Fibroblast of skin of right biceps (primary cell): Measurements from ENCODE around the gene PARD3.
"Not testable (repeated sequence)": the region's sequence is repeated elsewhere in the genome, so short reads cannot be mapped to it uniquely, and the experiment has no call there.

Source experiments
- DNase-seq: peaks from one replicate; pipeline ENCODE4 v3.0.0-alpha.2; 2013

The PARD3 gene

DNA sequence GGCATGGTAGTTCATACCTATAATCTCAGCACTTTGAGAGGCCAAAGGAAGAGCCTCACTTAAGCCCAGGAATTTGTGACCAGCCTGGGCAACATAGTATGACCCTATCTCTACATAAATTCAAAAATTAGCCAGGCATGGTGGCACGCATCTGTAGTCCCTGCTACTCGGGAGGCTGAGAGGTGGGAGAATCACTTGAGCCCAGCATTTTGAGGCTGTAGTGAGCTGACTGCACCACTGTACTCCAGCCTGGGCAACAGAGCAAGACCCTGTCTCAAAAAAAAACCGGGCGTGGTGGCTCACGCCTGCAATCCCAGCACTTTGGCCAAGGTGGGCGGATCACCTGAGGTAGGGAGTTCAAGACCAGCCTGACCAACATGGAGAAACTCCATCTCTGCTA lies 19.8 kb downstream of the PARD3 start:
- DNase-seq = no peak

DNA sequence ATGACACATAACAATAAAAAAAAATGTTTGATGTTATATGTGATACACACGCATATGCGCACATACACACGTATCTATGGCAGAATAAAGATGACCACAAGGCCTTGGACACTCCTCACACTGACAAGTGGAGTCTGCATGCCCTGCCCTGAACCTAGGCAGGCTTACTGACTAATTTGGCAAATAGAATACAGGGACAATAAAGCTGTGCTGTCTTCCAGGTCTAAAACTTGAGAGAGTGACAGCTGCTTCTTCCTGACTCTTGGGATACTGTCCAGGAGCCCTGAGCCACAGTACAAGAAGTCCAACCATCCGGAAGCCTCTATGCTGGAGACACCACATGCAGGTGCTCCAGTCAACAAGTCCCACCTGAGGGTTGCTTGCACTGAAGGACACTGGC lies 20.3 kb downstream of the PARD3 start:
- DNase-seq = no peak

DNA sequence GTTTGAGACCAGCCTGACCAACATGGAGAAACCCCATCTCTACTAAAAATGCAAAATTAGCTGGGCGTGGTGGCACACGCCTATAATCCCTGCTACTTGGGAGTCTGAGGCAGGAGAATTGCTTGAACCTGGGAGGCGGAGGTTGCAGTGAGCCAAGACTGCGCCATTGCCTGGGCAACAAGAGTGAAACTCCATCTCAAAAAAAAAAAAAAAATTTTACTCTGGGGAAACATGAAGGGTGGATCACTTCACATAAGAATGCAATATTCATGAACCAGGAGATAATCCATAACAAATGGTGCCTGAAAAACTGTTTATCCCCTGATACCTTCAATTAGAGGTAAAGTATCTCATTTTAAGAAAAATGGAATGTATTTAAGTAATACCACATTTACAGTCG lies 21.5 kb downstream of the PARD3 start:
- not testable (repeated sequence) for DNase-seq

DNA sequence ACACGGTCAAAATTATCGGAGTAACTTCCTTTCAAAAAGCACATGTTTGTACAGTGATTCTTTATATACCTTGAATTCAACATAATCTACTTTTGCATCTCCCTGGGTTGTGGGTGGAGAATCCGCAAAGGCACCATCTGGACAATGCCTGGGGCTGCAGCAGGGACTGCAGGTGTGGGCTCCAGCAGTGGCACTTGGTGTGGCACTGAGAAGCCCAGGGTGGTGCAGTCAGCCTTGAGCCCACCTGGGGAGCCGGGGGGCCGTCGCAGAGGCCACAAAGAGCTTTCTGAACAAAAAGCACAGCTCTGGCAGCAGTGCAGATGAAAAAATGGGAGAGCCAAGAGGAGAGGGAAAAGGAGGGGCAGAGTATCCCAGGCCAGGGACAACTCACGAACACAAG lies 22.2 kb downstream of the PARD3 start:
- DNase-seq = no peak

DNA sequence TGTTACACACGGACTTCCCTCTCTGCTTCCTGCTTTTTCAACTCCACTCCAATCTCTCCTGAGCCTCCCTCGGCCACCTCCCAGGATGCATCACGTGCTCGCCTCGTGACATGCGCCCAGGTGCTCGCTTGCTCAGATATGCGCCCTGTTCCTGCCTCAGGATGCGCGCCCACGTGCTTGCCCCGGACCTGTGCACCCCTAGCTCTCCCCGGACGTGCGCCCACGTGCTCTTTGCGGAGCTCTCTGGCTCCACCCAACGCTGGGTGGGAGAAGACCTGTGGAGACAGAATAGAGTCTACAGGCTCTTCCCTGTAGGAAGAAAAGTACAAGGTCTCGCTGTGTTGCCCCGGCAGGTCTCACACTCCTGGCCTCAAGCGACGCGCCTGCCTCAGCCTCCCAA lies 23.1 kb downstream of the PARD3 start:
- DNase-seq = no peak

DNA sequence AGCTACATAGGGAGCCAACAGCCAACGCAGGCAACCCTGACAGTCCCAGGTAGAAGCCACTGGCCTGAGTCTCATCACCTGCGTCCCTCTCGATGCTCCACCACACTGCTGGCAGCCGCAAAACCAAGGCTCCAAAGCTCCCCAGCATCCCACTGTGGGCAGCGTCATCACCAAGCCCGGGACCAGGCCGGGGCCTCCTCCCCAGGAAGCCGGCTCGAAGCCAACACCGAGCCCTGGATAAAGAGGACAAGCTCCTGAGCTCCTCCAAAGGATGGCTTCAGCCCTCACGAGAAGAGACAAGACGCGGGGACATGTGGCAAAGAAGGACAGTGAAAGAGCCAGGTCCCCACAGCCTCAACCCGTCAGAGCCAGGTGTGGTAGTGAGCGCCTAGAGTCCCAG lies 23.9 kb downstream of the PARD3 start:
- no peak for DNase-seq

DNA sequence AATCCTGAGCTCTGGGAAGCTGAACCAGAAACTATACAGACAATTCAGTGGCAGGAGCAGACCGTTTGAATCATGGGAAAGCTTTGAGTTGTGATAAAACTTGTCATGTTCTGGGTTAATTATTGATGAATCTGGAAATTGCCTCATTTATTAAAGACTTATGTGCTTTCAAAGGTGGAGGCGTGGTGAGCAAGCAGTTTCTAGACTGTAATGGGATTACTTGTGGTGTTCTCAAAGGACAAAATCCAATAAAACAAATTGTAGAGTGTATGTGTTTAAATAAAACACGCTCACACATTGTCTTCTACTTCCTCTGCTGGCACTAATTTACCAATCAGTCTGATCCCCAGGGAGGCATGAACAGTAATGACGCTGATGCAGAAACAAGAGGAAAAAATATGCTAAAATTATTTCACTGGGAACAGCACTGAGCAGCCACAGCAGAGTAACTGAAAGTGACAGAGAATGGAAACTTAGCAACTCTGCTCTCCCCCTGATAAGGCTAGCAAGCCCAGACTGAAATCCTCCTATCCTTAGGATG lies 25.1 kb downstream of the PARD3 start:
- DNase-seq = peak; percentile 25

DNA sequence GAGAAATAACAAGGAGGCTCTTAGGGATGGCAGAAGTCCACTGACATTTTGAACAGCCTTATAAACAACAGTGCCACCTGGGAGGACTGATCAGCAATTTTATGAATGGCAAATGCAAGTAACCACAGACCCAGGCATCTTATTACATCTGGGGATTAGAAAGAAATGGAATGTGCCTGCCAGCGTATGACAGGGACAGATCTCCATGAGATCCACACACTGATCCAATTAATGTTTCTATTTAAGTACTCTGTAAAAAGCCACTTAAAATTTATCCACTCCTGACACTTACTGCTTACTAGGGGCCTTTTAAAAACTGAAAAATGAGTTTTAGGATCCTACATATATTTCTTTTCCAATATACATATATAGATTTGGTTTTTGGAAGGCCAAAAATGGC lies 28.6 kb downstream of the PARD3 start:
- peak; percentile 72 for DNase-seq

DNA sequence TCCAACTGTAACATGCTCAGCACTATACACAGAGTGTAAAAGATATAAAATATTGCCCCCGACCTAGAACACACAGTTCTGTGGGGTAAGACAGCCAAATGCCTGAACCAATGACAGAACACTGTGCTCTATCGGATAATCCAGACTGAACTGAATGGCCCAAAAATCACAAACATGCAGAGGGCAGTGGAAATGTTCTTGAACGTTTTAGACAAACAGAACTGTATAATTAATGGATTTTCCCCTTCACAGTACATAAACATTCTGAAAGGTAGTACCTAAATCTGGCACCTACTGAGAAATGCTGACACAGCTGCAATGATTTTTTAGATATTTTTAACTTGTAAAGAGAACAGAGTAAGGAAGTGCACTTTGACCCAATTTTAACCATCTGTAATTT lies 33.4 kb downstream of the PARD3 start:
- no peak for DNase-seq

DNA sequence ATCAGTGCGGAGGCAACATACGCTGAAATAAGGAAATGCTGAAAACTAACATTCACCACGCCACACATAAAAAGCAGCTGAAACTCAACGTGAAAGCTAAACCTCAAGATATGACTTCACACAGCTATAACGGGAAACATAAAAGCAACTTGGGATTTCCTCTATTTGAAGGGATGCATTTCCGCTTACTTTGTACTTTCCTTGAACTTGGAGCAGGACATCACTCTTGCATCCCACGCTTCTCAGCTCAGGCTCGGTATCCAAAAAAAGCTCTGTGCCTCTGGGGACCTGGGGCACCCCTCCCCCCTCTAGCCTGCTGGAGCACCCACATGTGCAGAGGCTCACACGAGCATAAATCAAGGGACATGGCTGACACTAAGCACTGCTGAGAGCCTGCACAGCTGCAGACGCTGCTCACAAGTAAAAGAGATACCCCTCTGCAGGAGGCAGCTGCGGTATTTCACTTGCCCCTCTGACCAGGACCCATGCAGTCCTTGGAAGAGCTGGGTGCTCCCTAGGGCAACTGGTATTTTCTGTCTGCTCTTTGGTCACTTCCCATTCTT lies 34.2 kb downstream of the PARD3 start:
- peak; percentile 71 for DNase-seq

DNA sequence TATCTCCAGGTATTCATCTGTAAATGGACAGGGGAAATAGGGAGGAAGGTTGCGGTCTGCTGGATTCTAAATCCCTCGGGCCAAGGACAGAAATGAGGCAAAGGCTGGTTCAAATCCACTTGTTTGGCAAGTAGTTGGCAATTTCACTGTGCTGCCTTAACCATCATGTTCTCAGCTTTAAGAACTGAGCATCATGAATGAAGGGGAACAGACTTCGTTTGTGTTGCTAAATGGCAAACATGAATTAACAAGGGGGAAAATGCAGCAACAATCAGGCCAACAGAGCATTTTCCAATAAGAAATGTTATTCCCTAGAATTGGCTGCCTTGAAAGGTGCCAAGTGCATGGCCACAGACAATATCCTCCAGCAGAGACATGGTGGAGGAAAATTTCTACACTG lies 36.9 kb downstream of the PARD3 start:
- no peak for DNase-seq

DNA sequence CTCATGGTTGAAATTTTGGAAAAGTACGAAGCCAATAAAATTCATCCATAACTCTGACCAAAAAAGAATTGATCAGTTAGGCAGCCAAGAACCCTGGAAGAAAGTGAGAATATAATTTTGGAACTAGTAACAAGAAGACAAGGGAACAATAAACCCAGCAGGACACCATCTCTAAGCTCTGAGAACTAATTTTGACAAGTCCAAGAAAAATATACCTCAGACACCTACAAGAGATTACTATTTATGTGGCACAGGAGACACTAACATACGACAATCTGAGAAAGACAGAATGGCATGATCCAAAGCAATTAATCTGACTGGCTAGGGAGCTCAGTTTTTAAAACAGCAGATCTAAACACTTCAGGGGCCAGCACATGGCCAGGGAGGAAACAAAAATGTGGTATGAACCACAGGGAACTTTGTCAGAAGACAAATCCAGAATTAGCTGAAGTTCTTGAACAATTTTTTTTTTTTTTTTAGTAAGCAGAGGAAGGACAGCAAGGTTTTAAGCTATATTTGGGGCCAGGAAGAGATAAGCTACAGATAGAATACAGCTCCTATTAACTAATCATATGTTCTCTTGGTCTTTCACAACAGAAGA lies 38.9 kb downstream of the PARD3 start:
- DNase-seq = no peak

DNA sequence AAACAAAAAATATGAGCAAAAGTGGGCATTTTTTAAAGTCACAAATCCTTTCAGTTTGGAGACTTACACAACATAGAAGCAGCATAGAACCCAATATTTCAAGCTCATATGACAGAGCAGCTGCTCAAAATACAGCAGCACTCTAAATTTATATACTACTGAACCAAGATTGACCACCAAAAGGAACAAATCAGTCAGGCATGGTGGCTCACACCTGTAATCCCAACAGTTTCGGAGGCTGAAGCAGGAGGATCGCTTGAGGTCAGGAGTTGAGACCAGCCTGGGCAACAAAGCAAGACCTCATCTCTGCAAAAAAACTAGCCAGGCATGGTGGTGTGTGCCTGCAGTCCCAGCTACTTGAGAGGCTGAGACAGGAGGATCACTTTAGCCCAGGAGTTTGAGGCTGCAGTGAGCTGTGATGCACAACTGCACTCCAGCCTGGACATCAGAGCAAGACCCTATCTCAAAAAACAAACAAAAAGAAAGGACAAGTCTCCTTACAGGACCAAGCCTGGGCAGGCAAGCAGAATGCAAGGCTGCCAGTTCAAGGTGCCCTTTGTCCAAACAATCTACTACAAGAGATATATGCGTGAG lies 40.0 kb downstream of the PARD3 start:
- DNase-seq = no peak

DNA sequence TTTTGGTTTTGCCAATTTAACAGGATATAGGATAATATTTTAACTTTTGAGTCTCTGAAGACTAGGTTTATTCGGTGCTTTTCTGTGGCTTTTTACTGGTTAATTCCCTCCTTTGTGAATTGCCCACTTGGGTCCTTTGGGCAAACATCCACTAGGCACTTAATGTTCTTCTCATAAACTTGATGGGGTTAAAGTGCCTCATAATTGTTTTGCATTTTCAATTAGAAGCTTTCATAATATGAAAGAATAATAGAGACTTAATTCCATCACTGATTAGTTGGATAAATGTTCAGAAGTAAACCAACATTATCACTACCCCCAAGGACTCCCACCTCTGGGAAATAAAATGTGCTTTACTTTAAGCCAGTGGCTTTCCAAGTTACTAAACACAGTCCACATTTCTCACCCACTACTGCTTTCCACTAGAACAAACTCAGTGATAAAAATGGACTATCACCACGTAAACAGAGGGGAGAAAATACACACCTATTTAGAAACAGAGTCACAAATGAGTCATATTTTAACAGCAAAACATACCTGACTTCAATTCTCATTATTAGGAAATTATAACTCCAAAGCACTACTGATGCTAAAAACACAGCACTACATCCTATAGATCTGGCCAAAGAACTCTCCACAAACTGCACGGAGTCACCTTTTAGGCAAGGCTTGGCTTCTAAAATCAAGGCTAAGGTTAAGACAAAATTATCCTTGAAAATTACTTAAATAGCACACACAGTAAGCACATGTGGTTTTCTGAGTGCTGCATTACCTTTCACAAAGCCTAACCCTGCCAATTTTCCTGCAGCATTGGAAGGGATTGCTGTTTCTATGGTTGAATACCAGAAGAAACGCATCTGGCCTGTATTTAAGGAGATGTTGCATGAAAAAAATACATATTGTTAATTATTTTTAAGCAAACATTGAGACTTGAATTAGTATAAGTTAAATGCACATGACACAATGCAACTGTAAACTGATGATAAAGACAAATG lies 41.2 kb downstream of the PARD3 start:
- no peak for DNase-seq

DNA sequence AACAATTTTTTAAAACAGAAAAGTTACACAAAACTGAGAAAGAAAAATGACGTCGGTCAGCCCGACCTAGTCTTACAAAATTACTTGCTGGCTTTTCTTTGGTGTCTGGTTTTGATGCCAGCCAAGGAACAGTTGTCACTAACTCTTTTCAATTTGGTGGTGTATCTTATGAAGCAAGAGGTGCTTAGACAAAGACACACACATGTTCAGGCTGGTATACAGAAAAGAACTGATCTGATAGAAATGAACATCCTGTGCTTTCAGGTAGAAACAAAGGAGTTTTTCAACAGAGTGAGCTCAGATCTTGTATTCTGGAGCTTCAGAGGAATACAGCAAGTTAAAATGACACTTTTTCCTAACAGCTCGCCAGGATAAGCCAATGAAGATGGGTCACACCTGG lies 43.6 kb downstream of the PARD3 start:
- DNase-seq = no peak

DNA sequence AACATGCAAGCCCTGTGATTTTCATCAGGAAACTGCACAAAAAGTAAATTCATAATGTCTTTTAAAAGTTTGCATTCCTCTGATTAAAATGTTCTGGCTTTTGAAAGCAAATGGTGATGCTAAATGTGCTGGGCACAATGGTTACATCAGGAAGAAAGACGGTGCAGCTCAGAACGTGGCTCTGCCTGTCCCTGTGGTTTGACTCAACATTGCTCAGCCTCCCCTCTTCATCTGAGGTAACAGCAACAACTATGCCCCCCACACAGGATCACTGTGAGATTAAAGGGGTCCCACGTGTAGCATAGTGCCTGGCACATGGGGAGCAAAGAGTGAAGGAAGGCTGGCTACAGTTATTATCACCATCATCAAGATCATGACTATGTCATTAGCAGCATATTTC lies 44.0 kb downstream of the PARD3 start:
- DNase-seq = no peak

DNA sequence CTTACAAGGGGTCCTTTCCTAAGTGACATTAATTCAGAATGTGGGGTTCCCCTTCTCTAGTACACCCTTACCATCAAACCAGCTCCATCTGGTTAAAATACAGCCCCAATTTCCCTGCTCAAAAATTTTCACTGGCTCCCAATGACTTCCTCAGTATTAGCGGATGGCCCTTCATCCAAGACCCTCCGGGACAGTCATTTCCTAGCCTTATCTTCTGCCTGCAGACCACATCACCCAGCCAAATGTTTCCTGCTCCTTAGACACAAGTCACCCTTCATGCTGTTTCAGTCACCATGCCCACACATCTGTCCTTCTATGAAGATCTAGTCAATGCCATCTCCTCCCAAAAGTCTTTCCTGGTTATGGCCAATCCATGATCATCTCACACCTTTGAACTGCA lies 45.2 kb downstream of the PARD3 start:
- no peak for DNase-seq

DNA sequence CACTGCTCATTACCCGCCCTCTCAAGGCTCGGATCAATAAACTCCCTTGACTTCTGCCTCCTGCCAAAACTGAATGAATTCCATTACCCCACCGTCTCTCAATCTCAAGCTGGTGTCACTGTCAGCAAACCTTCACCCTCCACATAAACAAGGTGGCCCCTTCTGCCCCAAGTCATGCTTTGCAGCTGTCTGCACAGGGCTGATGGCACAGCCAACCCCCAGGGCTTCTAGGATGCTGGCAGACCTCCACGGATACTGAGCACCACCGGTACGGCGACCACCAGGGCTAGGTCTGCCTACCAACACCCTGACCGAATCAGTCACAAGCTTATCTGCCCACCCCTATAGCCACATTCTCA lies 46.1 kb downstream of the PARD3 start:
- DNase-seq = no peak

DNA sequence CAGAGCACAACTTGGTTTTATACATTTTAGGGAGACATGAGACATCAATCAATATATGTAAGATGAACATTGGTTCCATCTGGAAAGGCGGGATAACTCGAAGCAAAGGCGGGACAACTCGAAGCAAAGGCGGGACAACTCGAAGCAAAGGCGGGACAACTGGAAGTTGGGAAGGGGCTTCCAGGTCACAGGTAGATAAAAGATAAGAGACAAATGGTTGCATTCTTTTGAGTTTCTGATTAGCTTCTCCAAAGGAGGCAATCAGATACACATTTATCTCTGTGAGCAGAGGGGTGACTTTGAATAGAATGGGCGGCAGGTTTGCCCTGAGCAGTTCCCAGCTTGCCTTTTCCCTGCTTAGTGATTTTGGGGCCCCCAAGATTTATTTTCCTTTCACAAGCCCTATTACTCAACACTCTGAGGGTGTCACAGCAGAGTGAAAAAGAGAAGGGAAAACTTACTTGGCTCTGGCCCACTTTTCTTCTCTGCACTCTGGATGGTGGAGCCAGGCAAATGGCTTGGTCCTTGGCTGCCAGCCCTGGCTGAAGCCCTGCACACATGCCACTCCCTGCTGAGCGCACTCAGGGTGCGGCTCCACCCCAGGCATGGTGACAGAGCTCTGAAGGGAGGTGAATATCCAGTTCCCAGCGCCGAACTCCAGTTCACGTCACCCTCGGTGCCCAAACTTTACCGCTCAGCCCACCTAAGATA lies 46.7 kb downstream of the PARD3 start:
- no peak for DNase-seq

DNA sequence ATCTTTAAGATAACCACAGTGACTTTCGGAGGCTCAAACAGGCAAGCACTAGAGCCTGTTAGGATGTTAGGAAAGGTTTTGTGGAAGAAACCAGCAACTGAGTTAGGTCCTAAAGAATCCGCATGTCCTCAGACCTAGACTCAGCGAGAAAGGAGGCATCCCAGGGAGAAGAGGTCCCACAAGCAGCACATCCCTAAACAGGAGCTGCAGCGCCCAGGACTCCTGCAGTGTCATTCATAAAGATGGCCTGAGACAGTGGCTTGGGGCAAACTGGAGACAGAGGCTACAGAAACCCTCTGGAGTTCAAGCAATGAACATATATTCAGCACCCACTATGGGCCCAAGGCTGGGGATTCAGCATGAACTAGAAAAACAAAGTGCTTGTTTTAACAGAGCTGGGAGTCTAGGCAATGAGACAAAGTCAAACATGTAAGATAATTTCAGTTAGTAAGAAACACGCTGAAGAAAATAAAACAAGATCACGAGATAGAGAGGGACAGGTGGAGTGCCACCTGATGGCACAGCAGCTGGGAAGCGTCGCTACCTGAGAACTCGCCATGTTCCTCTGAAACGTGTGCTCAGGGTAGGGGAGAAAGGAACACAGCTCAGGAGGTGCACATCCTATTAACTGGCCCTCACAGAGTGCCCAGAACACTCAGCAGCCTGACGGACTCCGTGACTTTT lies 48.1 kb downstream of the PARD3 start:
- DNase-seq = no peak

DNA sequence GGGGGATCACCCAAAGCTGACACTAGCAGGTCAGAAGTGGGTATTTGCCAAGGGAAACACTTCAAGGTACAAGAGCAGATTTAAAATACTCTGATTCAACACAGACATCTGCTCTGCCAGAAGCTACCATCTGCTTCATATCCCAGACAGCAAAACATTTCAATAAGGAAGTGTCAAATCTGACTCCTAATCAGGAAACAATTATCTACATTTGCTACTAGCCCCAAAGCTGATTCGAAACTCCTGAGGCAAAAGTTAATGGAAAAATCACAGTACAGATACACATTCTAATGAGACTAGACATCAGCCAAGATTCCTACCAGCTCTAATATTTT lies 48.9 kb downstream of the PARD3 start:
- DNase-seq = peak; percentile 20

DNA sequence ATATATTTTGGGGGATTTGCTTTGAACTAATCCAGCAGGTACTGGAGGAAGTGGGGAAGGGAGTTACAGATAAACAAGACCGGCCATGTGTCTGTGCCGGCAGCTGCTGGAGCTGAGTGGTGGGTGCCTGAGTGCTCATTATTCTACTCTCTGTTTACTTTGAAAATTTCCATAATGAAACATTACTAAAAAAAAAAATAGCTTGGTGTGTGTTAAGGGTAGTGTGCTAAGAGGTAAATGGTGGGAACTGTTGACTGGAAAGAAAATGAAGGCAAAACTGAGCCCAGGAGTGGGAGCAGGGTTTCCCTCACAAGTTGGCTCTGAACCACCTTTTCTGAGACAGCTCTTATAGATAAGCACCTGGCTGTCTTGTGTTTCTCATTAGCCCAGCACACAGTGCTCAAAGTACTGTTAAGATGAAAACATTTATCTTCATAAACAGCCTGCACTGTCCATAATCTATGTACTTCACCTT lies 50.6 kb downstream of the PARD3 start:
- no peak for DNase-seq
